Endothelial cell (in vitro differentiated cells): ENCODE results near the gene NFIC. TPM values are rescaled to one million over a fixed set of nuclear protein-coding genes. Genes with fewer than 3 reads are reported as not detected.

ENCODE experiments used
- DNase-seq: peaks from one replicate; pipeline ENCODE4 v3.0.0; 2021; ENCODE audit warnings: low spot score
- H3K27ac Mint-ChIP-seq: one replicate; pipeline ENCODE4 v1.8.0; 2021; ENCODE audit warnings: mixed read lengths, inconsistent platforms; ENCODE audit not compliant: unreplicated experiment
- H3K27me3 Mint-ChIP-seq: one replicate; pipeline ENCODE4 v1.8.0; 2021; ENCODE audit warnings: mild to moderate bottlenecking, moderate library complexity, mixed read lengths, inconsistent platforms; ENCODE audit not compliant: unreplicated experiment
- H3K36me3 Mint-ChIP-seq: one replicate; pipeline ENCODE4 v1.8.0; 2021; ENCODE audit warnings: mild to moderate bottlenecking, low read depth, mixed read lengths, inconsistent platforms; ENCODE audit not compliant: unreplicated experiment
- H3K4me1 Mint-ChIP-seq: one replicate; pipeline ENCODE4 v1.8.0; 2021; ENCODE audit warnings: mild to moderate bottlenecking, mixed read lengths, inconsistent platforms; ENCODE audit not compliant: unreplicated experiment
- H3K4me3 Mint-ChIP-seq: one replicate; pipeline ENCODE4 v1.8.0; 2021; ENCODE audit warnings: mild to moderate bottlenecking, mixed read lengths, inconsistent platforms; ENCODE audit not compliant: unreplicated experiment
- H3K9me3 Mint-ChIP-seq: one replicate; pipeline ENCODE4 v1.8.0; 2021; ENCODE audit warnings: mixed read lengths, inconsistent platforms; ENCODE audit not compliant: unreplicated experiment
- CTCF ChIP-seq: fragments of 200-600 bp; sonication (generic); IDR thresholded peaks from one replicate; pipeline ENCODE4 v1.5.0; 2021; ENCODE audit warnings: antibody characterized with exemption; ENCODE audit not compliant: unreplicated experiment
- total RNA-seq: library from RNA; stranded (reverse); fragmentation: NEBNext Ultra II Directional; extraction: Animal tissue kit (Norgen Biotek cat#: 25700); gene quantifications from one replicate; pipeline ENCODE4 v1.2.1, GENCODE V29; 2021; ENCODE audit not compliant: unreplicated experiment

Gene NFIC
- total RNA-seq, 1 donor from 2014 or later = 4.9 TPM

GRCh38 chr19:3478409-3479176 lies 112.2 kb downstream of the NFIC start:
- Mint-ChIP-seq H3K27ac (no peak overlapping the region), H3K36me3 (peaks cover 3% of the 10 kb centered on the region), H3K4me3 (no peak overlapping the region), H3K27me3 (peaks cover 11% of the 10 kb centered on the region), H3K4me1 (no peaks in the 10 kb centered on the region), H3K9me3 (no peaks in the 10 kb centered on the region)
- no peak for TF ChIP-seq CTCF
- no peak for DNase-seq

- Mint-ChIP-seq H3K9me3 (no peaks in the 10 kb centered on the region), H3K4me3 (no peak overlapping the region), H3K4me1 (no peaks in the 10 kb centered on the region), H3K27me3 (peaks cover 11% of the 10 kb centered on the region), H3K27ac (no peak overlapping the region), H3K36me3 (peaks cover 3% of the 10 kb centered on the region)
- no peak for DNase-seq
- TF ChIP-seq CTCF = no peak
These were observed 112.9 kb downstream of the NFIC start for GRCh38 chr19:3479177-3479833.

GRCh38 chr19:3479834-3480215 lies 113.4 kb downstream of the NFIC start:
- TF ChIP-seq CTCF = no peak
- Mint-ChIP-seq H3K27ac (no peak overlapping the region), H3K9me3 (no peaks in the 10 kb centered on the region), H3K4me3 (no peak overlapping the region), H3K4me1 (no peaks in the 10 kb centered on the region), H3K36me3 (peaks cover 3% of the 10 kb centered on the region), H3K27me3 (peaks cover 11% of the 10 kb centered on the region)
- no peak for DNase-seq

- no peak for TF ChIP-seq CTCF
- Mint-ChIP-seq H3K36me3 (peaks cover 3% of the 10 kb centered on the region), H3K27ac (no peak within 1 kb of the TSS), H3K4me3 (no peak within 1 kb of the TSS), H3K9me3 (no peaks in the 10 kb centered on the region), H3K4me1 (no peaks in the 10 kb centered on the region), H3K27me3 (peaks cover 11% of the 10 kb centered on the region)
- no peak for DNase-seq
These were observed 114.2 kb downstream of the NFIC start, which contains the start of gene SMIM24 for GRCh38 chr19:3480383-3481091. TSS of gene SMIM24 (minus strand) at chr19:3480525. CDS start at chr19:3480463, 62 bp downstream.
